Aorta (tissue), 5 donors: Measurements from ENCODE around the gene RNASEH2C. TPM values are rescaled to one million over a fixed set of nuclear protein-coding genes. Genes with fewer than 3 reads are reported as not detected.
"Not testable (repeated sequence)": the region's sequence is repeated elsewhere in the genome, so short reads cannot be mapped to it uniquely, and the experiment has no call there.

Source experiments
- ATAC-seq: fragments of 200-7000 bp; cut with Tn5 transposase; one replicate; pipeline ENCODE4 v1.9.1; 2022; ENCODE audit warnings: moderate library complexity; ENCODE audit not compliant: low FRiP score
- DNase-seq, 2 donors: peaks; one replicate each; pipeline ENCODE4 v3.0.0-alpha.2; 2020
- H3K27ac ChIP-seq, 2 donors: one replicate each; pipeline ENCODE4 v1.5.1; 2013; ENCODE audit warnings: low read length in 2 of 2, mild to moderate bottlenecking in 2 of 2, moderate library complexity in 2 of 2, control low read depth in 1 of 2, inconsistent platforms in 1 of 2, low read depth in 1 of 2
- H3K27me3 ChIP-seq, 2 donors: one replicate each; pipeline ENCODE4 v1.6.1; 2013; ENCODE audit warnings: control low read depth in 1 of 2, low read length in 1 of 2, mild to moderate bottlenecking in 1 of 2, moderate library complexity in 1 of 2; ENCODE audit not compliant: insufficient read depth in 2 of 2, control insufficient read depth in 1 of 2
- H3K36me3 ChIP-seq, 2 donors: one replicate each; pipeline ENCODE4 v1.6.1; 2013; ENCODE audit warnings: control low read depth in 1 of 2, low read length in 1 of 2, mild to moderate bottlenecking in 1 of 2; ENCODE audit not compliant: insufficient read depth in 2 of 2, control insufficient read depth in 1 of 2
- H3K4me1 ChIP-seq, 2 donors: one replicate each; pipeline ENCODE4 v1.6.1; 2013; ENCODE audit warnings: low read length in 2 of 2, control low read depth in 1 of 2, mild to moderate bottlenecking in 1 of 2, moderate library complexity in 1 of 2; ENCODE audit not compliant: insufficient read depth in 2 of 2, control insufficient read depth in 1 of 2
- H3K4me3 ChIP-seq, 2 donors: one replicate each; pipeline ENCODE4 v1.5.1; 2013; ENCODE audit warnings: low read length in 2 of 2, control low read depth in 1 of 2, mild to moderate bottlenecking in 1 of 2
- H3K9me3 ChIP-seq: one replicate; pipeline ENCODE4 v1.6.1; 2013; ENCODE audit warnings: mild to moderate bottlenecking, low read length; ENCODE audit not compliant: control insufficient read depth
- WGBS, 2 donors: extraction: QIAGEN DNeasy Blood & Tissue Kit; methylation state at CpG; one replicate each; pipeline ENCODE4 v1.1.7; 2013; 5-methylcytosine and 5-hydroxymethylcytosine counted together
- intact Hi-C, 2 donors: fragments of 100-400 bp; cut with DNase I; formaldehyde crosslinking; loops; one replicate each; pipeline versions ENCODE4 v1.14.2 to v1.15.0; 2022
- polyA plus RNA-seq, 2 donors: library from polyadenylated mRNA; stranded (reverse); fragments of 200-250 nt; gene quantifications; one replicate each; pipeline ENCODE4 v1.2.3, GENCODE V29; 2013
- total RNA-seq, 2 donors: library from RNA; stranded (reverse); fragmentation: NEBNext Ultra II Directional; extraction: Animal tissue kit (Norgen Biotek cat#: 25700); gene quantifications; one replicate each; pipeline ENCODE4 v1.2.1, GENCODE V29; 2021
- donor health status: healthy with polysubstance abuse.
- donor health status: Bipolar disorder and iron deficiency.
- donor health status: DM: no; HTN: no; CAD: no.
- donor health status: DM: no; HTN: no; CAD: no.
- donor health status: DM: yes; HTN: yes; CAD: no.

Gene RNASEH2C
- total and polyA plus RNA-seq, 4 donors, result 53.5 to 113 (median 68.9) TPM

DNA sequence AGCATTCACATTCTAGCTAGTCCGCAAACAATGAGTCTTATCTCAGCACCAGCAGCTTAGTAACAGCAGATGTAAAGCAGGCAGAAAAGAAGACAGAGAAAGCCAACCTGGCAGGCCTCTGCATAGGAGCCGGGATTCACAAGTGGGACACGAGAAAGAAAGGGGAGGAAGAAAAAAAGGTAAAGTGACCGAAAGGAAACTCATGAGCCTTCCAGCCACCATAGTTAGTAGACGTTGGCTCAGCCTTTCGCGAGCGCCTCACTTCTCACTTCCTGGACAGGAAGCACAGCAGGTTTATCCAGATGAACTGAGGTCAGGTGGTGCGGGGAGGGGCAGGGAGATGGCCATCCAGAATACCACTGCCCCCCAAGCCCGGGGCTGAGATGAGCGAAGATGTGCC is 28.2 kb downstream of the RNASEH2C start:
- Histone ChIP-seq H3K36me3 (no peaks in the 10 kb centered on the region), H3K4me1 (no peaks in the 10 kb centered on the region), H3K9me3 (no peaks in the 10 kb centered on the region), H3K27ac (no peak overlapping the region), H3K4me3 (no peak overlapping the region), H3K27me3 (no peaks in the 10 kb centered on the region)
- WGBS, 2 donors, result 71 to 74% methylated on average over 11 of the region's 11 CpGs
- ATAC-seq, result no peak
- no peak for DNase-seq
- intact Hi-C loops, result no loop called here

DNA sequence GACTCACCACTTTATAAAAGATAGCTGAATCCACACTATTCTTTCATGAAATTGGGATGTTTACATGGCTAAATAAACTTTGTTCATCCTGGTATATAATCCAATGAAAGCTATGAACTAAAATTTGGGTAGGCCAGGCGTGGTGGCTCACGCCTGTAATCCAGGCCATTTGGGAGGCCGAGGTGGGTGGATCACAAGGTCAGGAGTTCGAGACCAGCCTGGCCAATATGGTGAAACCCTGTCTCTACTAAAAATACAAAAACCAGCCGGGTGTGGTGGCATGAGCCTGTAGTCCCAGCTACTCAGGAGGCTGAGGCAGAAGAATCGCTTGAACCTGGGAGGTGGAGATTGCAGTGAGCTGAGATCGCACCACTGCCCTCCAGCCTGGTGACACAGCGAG is 28.8 kb downstream of the RNASEH2C start:
- H3K27ac ChIP-seq, H3K4me3 ChIP-seq, DNase-seq, H3K9me3 ChIP-seq, ATAC-seq, H3K4me1 ChIP-seq, intact Hi-C loops, H3K36me3 ChIP-seq, H3K27me3 ChIP-seq: not testable (repeated sequence)
- 92 to 95% methylated on average over 8 of the region's 8 CpGs for WGBS, 2 donors

DNA sequence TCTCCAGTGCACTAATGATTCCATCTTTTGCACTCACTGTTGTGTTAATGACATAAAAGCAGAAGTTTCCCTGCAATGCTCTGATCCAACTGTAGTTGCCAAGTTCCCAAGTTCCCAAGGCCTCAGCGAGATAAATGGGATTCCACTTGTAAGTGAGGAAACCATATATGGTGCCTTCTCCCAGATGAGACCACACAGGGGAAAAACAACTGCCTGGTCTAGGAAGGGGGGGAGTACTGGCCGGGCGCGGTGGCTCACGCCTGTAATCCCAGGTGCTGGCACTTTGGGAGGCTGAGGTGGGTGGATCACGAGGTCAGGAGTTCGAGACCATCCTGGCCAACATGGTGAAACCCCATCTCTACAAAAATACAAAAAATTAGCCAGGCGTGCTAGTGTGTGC is 34.6 kb downstream of the RNASEH2C start:
- ATAC-seq (no peak), DNase-seq (no peak)
- Histone ChIP-seq H3K27ac (no peak overlapping the region), H3K36me3 (no peaks in the 10 kb centered on the region), H3K9me3 (no peaks in the 10 kb centered on the region), H3K4me3 (no peak overlapping the region), H3K4me1 (no peaks in the 10 kb centered on the region), H3K27me3 (no peaks in the 10 kb centered on the region)
- 54 to 58% methylated on average over 8 of the region's 8 CpGs for WGBS, 2 donors
- intact Hi-C loops, result no loop called here

DNA sequence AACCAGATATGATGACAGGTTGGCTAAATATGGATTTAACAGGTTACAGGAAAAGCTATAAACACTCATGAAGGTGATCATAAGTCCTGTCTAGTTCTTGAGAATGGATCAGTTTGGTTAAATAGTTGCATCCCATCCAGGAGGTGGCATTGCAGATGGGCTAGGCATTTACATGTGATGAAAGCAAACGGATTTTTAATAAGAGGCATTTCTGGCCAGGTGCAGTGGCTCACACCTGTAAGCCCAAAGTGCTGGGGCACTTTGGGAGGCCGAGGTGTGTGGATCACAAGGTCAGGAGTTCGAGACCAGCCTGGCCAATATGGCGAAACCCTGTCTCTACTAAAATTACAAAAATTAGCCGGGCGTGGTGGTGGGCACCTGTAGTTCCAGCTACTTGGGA is 37.1 kb downstream of the RNASEH2C start:
- H3K4me3 ChIP-seq, H3K27me3 ChIP-seq, H3K27ac ChIP-seq, H3K36me3 ChIP-seq, DNase-seq, ATAC-seq, H3K9me3 ChIP-seq, H3K4me1 ChIP-seq, intact Hi-C loops: not testable (repeated sequence)
- 80 to 82% methylated on average over 6 of the region's 6 CpGs for WGBS, 2 donors

DNA sequence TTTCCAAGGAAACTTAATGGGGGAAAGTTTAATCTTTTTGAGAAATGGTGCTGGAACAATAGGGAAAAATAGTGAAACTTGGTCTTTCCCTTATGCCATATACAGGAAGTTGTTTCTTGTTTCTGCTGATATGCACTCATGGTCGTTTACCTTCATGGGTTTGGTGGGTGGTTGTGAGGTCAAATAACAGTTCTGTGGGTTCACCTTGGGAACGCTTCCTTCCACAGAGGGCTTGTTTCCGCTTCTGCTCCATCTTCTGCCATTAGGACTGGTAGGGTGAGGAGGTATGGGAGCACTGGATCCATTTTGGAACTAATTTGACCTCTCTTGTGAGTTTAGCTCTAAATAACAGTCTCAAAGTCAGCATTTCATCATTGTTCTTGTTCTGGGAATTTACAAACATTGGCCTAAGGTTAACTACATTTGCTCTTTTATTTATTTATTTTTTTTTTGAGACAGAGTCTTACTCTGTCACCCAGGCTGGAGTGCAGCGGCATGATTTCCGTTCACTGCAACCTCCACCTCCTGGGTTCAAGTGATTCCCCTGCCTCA is 40.3 kb downstream of the RNASEH2C start:
- Histone ChIP-seq H3K27me3 (no peaks in the 10 kb centered on the region), H3K4me1 (no peaks in the 10 kb centered on the region), H3K27ac (no peak overlapping the region), H3K9me3 (no peaks in the 10 kb centered on the region), H3K36me3 (no peaks in the 10 kb centered on the region), H3K4me3 (no peak overlapping the region)
- 79 to 81% methylated on average over 5 of the region's 5 CpGs for WGBS, 2 donors
- ATAC-seq (no peak), DNase-seq (no peak)
- intact Hi-C loops, result no loop called here

DNA sequence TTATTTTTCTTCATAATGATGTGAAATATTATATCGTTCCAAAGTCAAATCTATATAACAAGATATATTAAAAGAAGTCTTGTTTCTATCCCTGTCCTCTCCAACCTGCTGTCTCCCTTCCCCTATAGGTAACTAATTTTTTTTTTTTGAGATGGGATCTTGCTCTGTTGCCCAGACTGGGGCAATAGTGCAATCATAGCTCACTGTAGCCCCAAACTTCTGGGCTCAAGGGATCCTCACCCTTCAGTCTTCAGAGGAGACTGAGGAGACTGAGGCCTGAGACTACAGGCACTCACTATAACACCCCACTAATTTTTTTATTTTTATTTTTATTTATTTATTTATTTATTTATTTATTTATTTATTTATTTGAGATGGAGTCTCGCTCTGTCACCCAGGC is 47.6 kb downstream of the RNASEH2C start:
- 76 to 79% methylated on average over 1 of the region's 2 CpGs for WGBS, 2 donors
- no peak overlapping the region for H3K4me3 ChIP-seq
- no peak for ATAC-seq
- no peaks in the 10 kb centered on the region for H3K4me1 ChIP-seq
- no peaks in the 10 kb centered on the region for H3K9me3 ChIP-seq
- intact Hi-C loops, result no loop called here
- no peak overlapping the region for H3K27ac ChIP-seq
- no peaks in the 10 kb centered on the region for H3K27me3 ChIP-seq
- DNase-seq, result no peak
- H3K36me3 ChIP-seq, result no peaks in the 10 kb centered on the region

DNA sequence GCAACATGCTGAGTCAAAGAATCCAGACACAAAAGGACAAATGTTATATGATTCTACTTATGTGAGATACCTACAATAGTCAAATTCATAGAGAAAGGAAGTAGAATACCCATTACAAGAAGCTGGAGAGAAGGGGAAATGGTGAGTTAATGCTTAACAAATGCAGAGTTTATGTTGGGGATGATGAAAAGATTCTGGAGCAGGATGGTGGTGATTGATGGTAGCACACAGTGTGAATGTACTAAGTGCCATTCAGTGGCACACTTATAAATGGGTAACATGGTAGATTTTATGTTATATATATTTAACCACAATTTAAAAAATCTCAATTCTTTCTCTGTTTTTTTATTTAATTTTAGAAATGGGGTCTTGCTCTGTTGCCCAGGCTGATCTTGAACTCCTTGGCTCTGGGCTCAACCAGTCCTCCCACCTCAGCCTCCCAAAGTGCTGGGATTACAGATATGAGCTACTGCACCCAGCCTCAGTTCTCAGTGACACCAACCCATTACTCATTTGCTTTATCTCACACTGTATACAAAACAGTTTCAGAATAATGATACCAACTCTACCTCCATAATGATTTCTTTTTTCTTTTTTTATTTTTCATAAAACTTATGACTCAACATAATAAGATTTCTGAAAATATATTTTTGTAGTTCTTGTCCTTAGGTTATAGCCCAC is 48.3 kb downstream of the RNASEH2C start:
- no peaks in the 10 kb centered on the region for H3K27me3 ChIP-seq
- H3K36me3 ChIP-seq, result no peaks in the 10 kb centered on the region
- intact Hi-C loops, result no loop called here
- H3K4me3 ChIP-seq, result no peak overlapping the region
- H3K4me1 ChIP-seq, result no peaks in the 10 kb centered on the region
- no peak for DNase-seq
- no peak overlapping the region for H3K27ac ChIP-seq
- ATAC-seq, result no peak
- H3K9me3 ChIP-seq, result no peaks in the 10 kb centered on the region

Other genes starting within 250 kb of the RNASEH2C start
- gene MALAT1, start 221.8 kb downstream of the RNASEH2C start, total RNA-seq, result over 10,000 TPM; 16,103 to 18,225 TPM
- gene MALAT1, start 221.8 kb downstream of the RNASEH2C start, polyA plus RNA-seq, result 100 to 1,000 TPM; 228 to 370 TPM
- gene SCYL1, start 195.7 kb downstream of the RNASEH2C start, total RNA-seq, result 10 to 100 TPM; 74.0 to 74.4 TPM
- gene SCYL1, start 195.7 kb downstream of the RNASEH2C start, polyA plus RNA-seq, result 10 to 100 TPM; 31.3 to 98.9 TPM
- gene LTBP3, start 162.4 kb downstream of the RNASEH2C start, total RNA-seq, result 100 to 1,000 TPM; 280 to 473 TPM
- gene LTBP3, start 162.4 kb downstream of the RNASEH2C start, polyA plus RNA-seq, result 100 to 1,000 TPM in 1 of 2 donors, 10 to 100 TPM in 1; 40.1 to 467 TPM
- gene ZNRD2, start 150.3 kb downstream of the RNASEH2C start, total RNA-seq, result 10 to 100 TPM; 21.7 to 29.3 TPM
- gene ZNRD2, start 150.3 kb downstream of the RNASEH2C start, polyA plus RNA-seq, result 10 to 100 TPM; 37.1 to 42.5 TPM
- gene FAM89B, start 148.3 kb downstream of the RNASEH2C start, total RNA-seq, result 10 to 100 TPM; 49.5 to 64.3 TPM
- 10 to 100 TPM; 67.5 to 83.4 TPM for gene FAM89B, start 148.3 kb downstream of the RNASEH2C start, polyA plus RNA-seq
- gene EHBP1L1, start 144.7 kb downstream of the RNASEH2C start, total RNA-seq, result 100 to 1,000 TPM; 235 to 266 TPM
- 100 to 1,000 TPM in 1 of 2 donors, 10 to 100 TPM in 1; 53.2 to 316 TPM for gene EHBP1L1, start 144.7 kb downstream of the RNASEH2C start, polyA plus RNA-seq
- 1 to 10 TPM in 1 of 2 donors, under 1 TPM in 1; 0.93 to 1.3 TPM for gene KCNK7, start 125.0 kb downstream of the RNASEH2C start, total RNA-seq
- gene KCNK7, start 125.0 kb downstream of the RNASEH2C start, polyA plus RNA-seq, result 1 to 10 TPM in 1 of 2 donors, not detected in 1; 7.3 TPM
- 10 to 100 TPM; 51.3 to 87.9 TPM for gene MAP3K11, start 106.6 kb downstream of the RNASEH2C start, total RNA-seq
- 10 to 100 TPM; 34.2 to 78.8 TPM for gene MAP3K11, start 106.6 kb downstream of the RNASEH2C start, polyA plus RNA-seq
- 10 to 100 TPM; 24.8 to 28.8 TPM for gene PCNX3, start 105.0 kb downstream of the RNASEH2C start, total RNA-seq
- 10 to 100 TPM in 1 of 2 donors, 1 to 10 TPM in 1; 3.9 to 50.0 TPM for gene PCNX3, start 105.0 kb downstream of the RNASEH2C start, polyA plus RNA-seq
- 10 to 100 TPM; 67.0 to 75.1 TPM for gene SIPA1, start 82.7 kb downstream of the RNASEH2C start, total RNA-seq
- gene SIPA1, start 82.7 kb downstream of the RNASEH2C start, polyA plus RNA-seq, result 100 to 1,000 TPM in 1 of 2 donors, 10 to 100 TPM in 1; 25.2 to 147 TPM
- gene RELA, start 57.9 kb downstream of the RNASEH2C start, total RNA-seq, result 100 to 1,000 TPM in 1 of 2 donors, 10 to 100 TPM in 1; 98.2 to 108 TPM
- 10 to 100 TPM; 28.8 to 73.8 TPM for gene RELA, start 57.9 kb downstream of the RNASEH2C start, polyA plus RNA-seq
- gene KAT5, start 8.5 kb downstream of the RNASEH2C start, total RNA-seq, result 10 to 100 TPM; 59.8 to 64.4 TPM
- gene KAT5, start 8.5 kb downstream of the RNASEH2C start, polyA plus RNA-seq, result 100 to 1,000 TPM in 1 of 2 donors, 10 to 100 TPM in 1; 29.2 to 120 TPM
- gene AP5B1, start 60.2 kb upstream of the RNASEH2C start, total RNA-seq, result 10 to 100 TPM; 15.7 to 16.7 TPM
- gene AP5B1, start 60.2 kb upstream of the RNASEH2C start, polyA plus RNA-seq, result 10 to 100 TPM in 1 of 2 donors, 1 to 10 TPM in 1; 3.3 to 10.8 TPM
- not detected for gene OVOL1, start 66.3 kb upstream of the RNASEH2C start, total RNA-seq
- gene OVOL1, start 66.3 kb upstream of the RNASEH2C start, polyA plus RNA-seq, result 1 to 10 TPM in 1 of 2 donors, under 1 TPM in 1; 0.28 to 3.9 TPM
- 1 to 10 TPM in 1 of 2 donors, under 1 TPM in 1; 0.39 to 2.4 TPM for gene SNX32, start 113.2 kb upstream of the RNASEH2C start, total RNA-seq
- 1 to 10 TPM in 1 of 2 donors, not detected in 1; 1.2 TPM for gene SNX32, start 113.2 kb upstream of the RNASEH2C start, polyA plus RNA-seq
- gene CFL1, start 137.4 kb upstream of the RNASEH2C start, total RNA-seq, result 100 to 1,000 TPM; 563 to 812 TPM
- 100 to 1,000 TPM; 571 to 688 TPM for gene CFL1, start 137.4 kb upstream of the RNASEH2C start, polyA plus RNA-seq
- 10 to 100 TPM; 60.7 to 63.1 TPM for gene MUS81, start 139.6 kb upstream of the RNASEH2C start, total RNA-seq
- 100 to 1,000 TPM in 1 of 2 donors, 10 to 100 TPM in 1; 40.7 to 102 TPM for gene MUS81, start 139.6 kb upstream of the RNASEH2C start, polyA plus RNA-seq
- gene EFEMP2, start 152.0 kb upstream of the RNASEH2C start, total RNA-seq, result 100 to 1,000 TPM; 139 to 185 TPM
- gene EFEMP2, start 152.0 kb upstream of the RNASEH2C start, polyA plus RNA-seq, result 100 to 1,000 TPM; 136 to 224 TPM
- 1 to 10 TPM; 1.8 to 3.9 TPM for gene CTSW, start 159.0 kb upstream of the RNASEH2C start, total RNA-seq
- 1 to 10 TPM; 1.8 to 2.9 TPM for gene CTSW, start 159.0 kb upstream of the RNASEH2C start, polyA plus RNA-seq
- gene FIBP, start 167.7 kb upstream of the RNASEH2C start, total RNA-seq, result 10 to 100 TPM; 40.2 to 47.7 TPM
- gene FIBP, start 167.7 kb upstream of the RNASEH2C start, polyA plus RNA-seq, result 10 to 100 TPM; 57.2 to 73.1 TPM
- 10 to 100 TPM; 30.1 to 46.9 TPM for gene CCDC85B, start 169.9 kb upstream of the RNASEH2C start, total RNA-seq
- gene CCDC85B, start 169.9 kb upstream of the RNASEH2C start, polyA plus RNA-seq, result 10 to 100 TPM; 23.9 to 72.8 TPM
- gene FOSL1, start 179.6 kb upstream of the RNASEH2C start, total RNA-seq, result 10 to 100 TPM in 1 of 2 donors, 1 to 10 TPM in 1; 7.2 to 31.9 TPM
- 1 to 10 TPM; 1.6 to 6.4 TPM for gene FOSL1, start 179.6 kb upstream of the RNASEH2C start, polyA plus RNA-seq
- gene C11orf68, start 198.3 kb upstream of the RNASEH2C start, total RNA-seq, result 10 to 100 TPM; 45.6 to 47.3 TPM
- 10 to 100 TPM; 34.9 to 55.3 TPM for gene C11orf68, start 198.3 kb upstream of the RNASEH2C start, polyA plus RNA-seq
- 10 to 100 TPM; 65.9 to 86.4 TPM for gene DRAP1, start 198.6 kb upstream of the RNASEH2C start, total RNA-seq
- 100 to 1,000 TPM in 1 of 2 donors, 10 to 100 TPM in 1; 88.8 to 122 TPM for gene DRAP1, start 198.6 kb upstream of the RNASEH2C start, polyA plus RNA-seq
- not detected for gene TSGA10IP, start 224.7 kb upstream of the RNASEH2C start, total RNA-seq
- not detected for gene TSGA10IP, start 224.7 kb upstream of the RNASEH2C start, polyA plus RNA-seq
- gene SART1, start 240.9 kb upstream of the RNASEH2C start, total RNA-seq, result 10 to 100 TPM; 50.9 to 52.3 TPM
- gene SART1, start 240.9 kb upstream of the RNASEH2C start, polyA plus RNA-seq, result 100 to 1,000 TPM in 1 of 2 donors, 10 to 100 TPM in 1; 27.9 to 129 TPM